ENCODE measurements around the gene TSC1.

TSC1 gene

GRCh38 chr9:132857616-132858342 is 86.6 kb downstream of the TSC1 start:
- DNase-seq, result no peak

DNA sequence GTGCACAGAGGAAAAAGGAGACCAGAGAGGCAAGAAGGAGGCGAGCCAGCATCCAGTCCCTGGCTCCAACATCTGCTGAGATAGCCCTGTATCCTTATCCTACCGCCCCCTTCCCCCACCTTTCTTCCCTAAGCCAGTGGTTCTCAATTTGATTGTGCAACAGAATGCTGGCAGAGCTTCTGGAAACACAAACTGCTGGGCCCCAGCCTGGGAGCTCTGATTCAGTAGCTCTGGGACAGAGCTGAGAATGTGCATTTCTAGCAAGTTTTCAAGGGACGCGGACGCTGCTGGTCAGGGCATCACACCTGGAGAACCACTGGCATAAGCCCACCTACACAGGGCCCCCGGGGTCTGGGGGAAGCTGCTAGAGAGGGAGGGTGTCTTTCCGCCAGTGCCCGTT is 87.4 kb downstream of the TSC1 start:
- no peak for DNase-seq

DNA sequence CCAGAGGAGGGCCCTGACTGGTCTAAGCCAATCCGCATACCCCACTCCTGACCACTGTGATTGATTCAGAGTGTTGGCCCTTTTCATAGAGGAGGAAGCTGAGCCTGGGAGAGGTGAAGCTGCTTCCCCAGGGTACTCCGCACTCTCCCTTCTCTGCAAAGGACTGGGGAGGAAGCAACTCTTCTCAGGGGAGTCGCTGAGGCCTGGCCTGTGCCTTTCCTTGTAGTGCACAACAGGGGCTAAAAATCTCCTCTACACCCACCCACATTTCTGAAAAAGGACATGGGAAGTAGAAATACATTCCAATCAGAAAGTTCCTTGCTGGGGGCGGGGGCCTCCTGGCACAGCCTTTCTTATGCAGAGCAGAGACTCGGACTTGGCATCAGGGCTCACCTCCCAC is 88.5 kb downstream of the TSC1 start:
- DNase-seq, result no peak

- no peak for DNase-seq
Observed at GRCh38 chr9:132854832-132855231, 89.6 kb downstream of the TSC1 start.

DNA sequence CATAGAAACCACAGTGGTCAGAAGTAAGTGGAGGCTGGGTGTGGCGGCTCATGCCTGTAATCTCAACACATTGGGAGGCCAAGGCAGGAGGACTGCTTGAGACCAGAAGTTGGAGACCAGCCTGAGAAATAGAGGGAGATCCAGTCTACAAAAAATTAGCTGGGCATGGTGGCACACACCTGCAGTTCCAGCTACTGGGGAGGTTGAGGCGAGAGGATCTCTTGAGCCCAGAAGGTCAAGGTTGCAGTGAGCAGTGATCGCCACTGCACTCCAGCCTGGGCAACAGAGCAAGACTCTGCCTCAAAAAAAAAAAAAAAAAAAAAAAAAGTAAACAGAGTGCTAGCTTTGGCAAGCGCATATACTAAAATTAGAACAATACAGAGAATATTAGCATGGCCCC is 90.9 kb downstream of the TSC1 start:
- no peak for DNase-seq

- no peak for DNase-seq
Observed at GRCh38 chr9:132849185-132849706, 95.2 kb downstream of the TSC1 start.

DNA sequence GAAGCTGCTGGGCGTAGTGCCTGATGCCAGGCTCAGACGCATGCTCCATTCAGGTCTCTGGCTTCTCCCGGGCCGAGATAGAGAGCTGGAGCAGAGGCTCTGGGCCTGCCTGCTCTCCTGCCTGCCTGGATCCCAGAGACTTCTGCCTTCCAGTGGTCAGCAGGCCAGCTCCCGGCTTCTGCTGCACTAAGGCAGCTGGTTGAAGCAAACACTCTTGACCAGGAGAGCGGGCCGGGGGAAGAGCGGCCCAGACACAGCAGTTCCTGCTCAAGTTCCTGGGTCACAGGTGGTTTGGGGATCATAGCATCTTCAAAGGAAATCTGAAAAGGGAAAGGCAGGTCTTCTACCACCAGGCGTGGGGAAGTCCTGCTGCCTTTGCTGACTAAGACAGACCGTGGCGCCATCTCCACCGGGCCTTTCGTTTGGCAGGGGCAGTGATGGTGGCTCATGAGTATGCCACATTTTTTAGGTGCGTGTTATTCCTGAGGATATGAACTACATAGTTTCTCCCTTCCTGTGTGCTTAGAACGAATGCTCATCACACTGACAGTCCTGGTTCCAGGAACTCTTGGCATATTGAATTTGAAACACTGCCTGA is 97.4 kb downstream of the TSC1 start:
- no peak for DNase-seq

- DNase-seq, result no peak
Observed at GRCh38 chr9:132846109-132846917, 98.1 kb downstream of the TSC1 start.

DNA sequence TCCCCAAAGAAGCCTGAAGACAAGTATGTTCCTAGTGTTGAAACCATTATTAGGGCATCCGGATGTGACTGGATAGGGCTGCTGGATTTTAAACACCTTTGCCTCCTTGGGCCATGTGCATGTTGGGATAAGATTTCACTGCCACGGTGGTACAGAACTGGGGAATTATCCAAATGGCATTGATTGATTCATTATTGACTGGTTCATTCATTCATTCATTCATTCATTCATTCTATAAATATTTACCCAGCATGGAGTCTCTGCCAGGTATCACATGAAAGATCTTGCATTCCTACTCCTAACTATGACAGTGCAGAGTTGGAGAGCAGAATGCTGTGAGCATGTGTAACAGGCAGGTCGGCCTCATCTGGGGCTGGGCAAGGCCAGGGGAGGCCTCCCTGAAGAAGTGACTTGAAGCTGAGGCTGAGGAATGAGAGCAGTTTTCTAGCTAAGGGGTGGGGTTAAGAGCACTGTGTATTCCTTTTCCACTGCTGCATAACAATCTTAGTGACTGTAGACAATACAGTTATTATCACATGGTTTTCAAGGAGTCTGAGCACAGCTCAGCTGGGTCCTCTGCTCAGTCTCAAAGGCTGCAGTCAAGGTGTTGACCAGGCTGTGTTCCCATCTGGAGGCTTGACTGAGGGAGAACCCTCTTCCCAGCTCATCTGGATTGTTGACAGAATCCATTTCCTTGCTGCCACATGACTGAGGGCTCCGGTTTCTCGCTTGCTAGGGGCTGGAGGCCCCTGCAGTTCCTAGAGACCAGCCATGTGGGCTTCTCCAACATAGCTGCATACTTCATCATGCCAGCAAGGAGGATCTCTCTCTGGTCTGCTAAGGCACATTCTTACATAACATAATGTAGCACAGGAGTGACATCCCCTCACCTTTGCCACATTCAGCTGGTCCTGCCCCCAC is 102.0 kb downstream of the TSC1 start:
- no peak for DNase-seq
